Tibial artery (tissue), 4 donors: Measurements from ENCODE around the gene MAPK4.

Source experiments
- DNase-seq, 2 donors: peaks; one replicate each; pipeline ENCODE4 v3.0.0-alpha.2; 2019
- H3K27ac ChIP-seq, 2 donors: fragments of 200-600 bp; sonication (generic) in 1 of 2; 1 replicate in 1 of 2; 2 replicates in 1 of 2; pipeline ENCODE4 v1.5.1; 2018 to 2019; ENCODE audit warnings: mild to moderate bottlenecking in 1 of 2
- H3K27me3 ChIP-seq, 2 donors: fragments of 200-600 bp; sonication (generic) in 1 of 2; one replicate each; pipeline versions ENCODE4 v1.5.1 to v1.6.0; 2016 to 2019
- H3K36me3 ChIP-seq, 3 donors: fragments of 200-600 bp; sonication (generic) in 2 of 3; one replicate each; pipeline ENCODE4 v1.5.1; 2016 to 2019; ENCODE audit warnings: mild to moderate bottlenecking in 2 of 3
- H3K4me1 ChIP-seq, 4 donors: fragments of 200-600 bp; sonication (generic) in 2 of 4; 1 replicate in 3 of 4; 2 replicates in 1 of 4; pipeline ENCODE4 v1.5.1; 2016 to 2019
- H3K4me3 ChIP-seq, 2 donors: fragments of 200-600 bp; sonication (generic) in 1 of 2; 1 replicate in 1 of 2; 2 replicates in 1 of 2; pipeline ENCODE4 v1.5.1; 2018 to 2019; ENCODE audit warnings: mild to moderate bottlenecking in 2 of 2
- H3K9me3 ChIP-seq, 3 donors: fragments of 200-600 bp; sonication (generic) in 1 of 3; one replicate each; pipeline ENCODE4 v1.5.1; 2016 to 2019
- intact Hi-C: fragments of 100-400 bp; cut with DNase I; formaldehyde crosslinking; loops from one replicate; pipeline ENCODE4 v1.15.0; 2023; ENCODE audit warnings: low total_unique reads
- TF ChIP-seq, protein P1 (sequence below), 2 experiments: fragments of 200-600 bp in 1 of 2; fragments of 450-650 bp in 1 of 2; IDR thresholded peaks; one replicate each; pipeline ENCODE4 v1.5.1; 2017 to 2019; ENCODE audit warnings: antibody characterized with exemption in 2 of 2, mild to moderate bottlenecking in 1 of 2, moderate library complexity in 1 of 2

Gene MAPK4

DNA sequence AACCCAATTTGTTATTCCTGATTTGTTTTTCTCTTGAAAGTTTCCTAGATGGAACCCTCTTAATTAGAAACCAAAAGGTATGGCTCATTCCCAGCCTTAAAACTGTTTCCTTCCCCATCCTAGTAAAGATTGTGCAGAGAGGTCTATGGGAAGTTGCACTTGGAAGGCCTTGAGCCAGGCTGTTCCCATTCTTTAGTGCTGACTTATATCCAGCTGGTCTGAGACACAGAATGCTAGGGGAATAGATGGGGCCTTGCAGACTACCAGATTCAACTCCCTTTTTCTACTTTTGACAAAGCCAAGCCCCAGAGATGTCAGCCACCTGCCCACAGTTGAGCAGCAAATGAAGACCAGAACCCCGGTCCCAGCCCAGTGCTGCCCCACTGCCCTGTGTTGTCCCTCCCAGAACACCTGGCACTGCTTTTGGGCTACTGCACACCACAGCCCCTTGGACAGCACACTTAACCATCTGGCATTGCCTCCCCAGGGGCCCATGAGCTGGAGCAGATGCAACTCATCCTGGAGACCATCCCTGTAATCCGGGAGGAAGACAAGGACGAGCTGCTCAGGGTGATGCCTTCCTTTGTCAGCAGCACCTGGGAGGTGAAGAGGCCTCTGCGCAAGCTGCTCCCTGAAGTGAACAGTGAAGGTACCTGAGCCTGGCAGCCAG lies 161.7 kb downstream of the MAPK4 start:
- TF ChIP-seq, protein P1, sequence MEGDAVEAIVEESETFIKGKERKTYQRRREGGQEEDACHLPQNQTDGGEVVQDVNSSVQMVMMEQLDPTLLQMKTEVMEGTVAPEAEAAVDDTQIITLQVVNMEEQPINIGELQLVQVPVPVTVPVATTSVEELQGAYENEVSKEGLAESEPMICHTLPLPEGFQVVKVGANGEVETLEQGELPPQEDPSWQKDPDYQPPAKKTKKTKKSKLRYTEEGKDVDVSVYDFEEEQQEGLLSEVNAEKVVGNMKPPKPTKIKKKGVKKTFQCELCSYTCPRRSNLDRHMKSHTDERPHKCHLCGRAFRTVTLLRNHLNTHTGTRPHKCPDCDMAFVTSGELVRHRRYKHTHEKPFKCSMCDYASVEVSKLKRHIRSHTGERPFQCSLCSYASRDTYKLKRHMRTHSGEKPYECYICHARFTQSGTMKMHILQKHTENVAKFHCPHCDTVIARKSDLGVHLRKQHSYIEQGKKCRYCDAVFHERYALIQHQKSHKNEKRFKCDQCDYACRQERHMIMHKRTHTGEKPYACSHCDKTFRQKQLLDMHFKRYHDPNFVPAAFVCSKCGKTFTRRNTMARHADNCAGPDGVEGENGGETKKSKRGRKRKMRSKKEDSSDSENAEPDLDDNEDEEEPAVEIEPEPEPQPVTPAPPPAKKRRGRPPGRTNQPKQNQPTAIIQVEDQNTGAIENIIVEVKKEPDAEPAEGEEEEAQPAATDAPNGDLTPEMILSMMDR (IDR thresholded peaks at IDR 0.05): no peak
- no peaks in the 10 kb centered on the region for H3K27me3 ChIP-seq
- H3K9me3 ChIP-seq: no peaks in the 10 kb centered on the region
- H3K4me3 ChIP-seq: no peak overlapping the region
- H3K27ac ChIP-seq: no peak overlapping the region
- no peak for DNase-seq
- H3K4me1 ChIP-seq: peaks cover 0 to 8% (median 0%) of the 10 kb centered on the region in 4 donors
- intact Hi-C loops: no loop called here
- H3K36me3 ChIP-seq: peaks cover 1 to 7% (median 6%) of the 10 kb centered on the region in 3 donors

DNA sequence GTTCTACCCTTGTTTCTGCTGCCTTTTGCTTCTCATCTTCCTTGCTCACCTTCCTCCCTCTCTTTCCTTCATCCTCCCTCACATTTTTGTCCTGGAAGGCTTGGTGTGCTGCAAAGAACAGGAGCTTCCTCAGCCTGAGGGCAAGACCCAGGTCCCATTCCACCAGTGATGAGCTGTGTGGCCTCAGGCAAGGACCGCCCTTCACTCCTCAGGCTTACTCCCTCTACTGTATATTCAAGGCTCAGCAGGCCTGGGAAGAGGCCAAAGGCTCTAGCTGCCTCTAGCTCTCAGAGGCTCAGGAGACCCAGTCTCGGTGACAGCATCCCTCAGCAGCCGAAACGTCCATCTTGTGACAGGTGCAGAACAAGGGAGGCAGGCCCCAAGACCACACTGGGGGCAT lies 162.4 kb downstream of the MAPK4 start:
- no peaks in the 10 kb centered on the region for H3K9me3 ChIP-seq
- H3K4me1 ChIP-seq: peaks cover 0 to 8% (median 0%) of the 10 kb centered on the region in 4 donors
- no peak for DNase-seq
- TF ChIP-seq, protein P1 (IDR thresholded peaks at IDR 0.05): no peak
- H3K27me3 ChIP-seq: no peaks in the 10 kb centered on the region
- H3K36me3 ChIP-seq: peaks cover 0 to 7% (median 0%) of the 10 kb centered on the region in 3 donors
- H3K4me3 ChIP-seq: no peak overlapping the region
- H3K27ac ChIP-seq: no peak overlapping the region
- intact Hi-C loops: no loop called here

DNA sequence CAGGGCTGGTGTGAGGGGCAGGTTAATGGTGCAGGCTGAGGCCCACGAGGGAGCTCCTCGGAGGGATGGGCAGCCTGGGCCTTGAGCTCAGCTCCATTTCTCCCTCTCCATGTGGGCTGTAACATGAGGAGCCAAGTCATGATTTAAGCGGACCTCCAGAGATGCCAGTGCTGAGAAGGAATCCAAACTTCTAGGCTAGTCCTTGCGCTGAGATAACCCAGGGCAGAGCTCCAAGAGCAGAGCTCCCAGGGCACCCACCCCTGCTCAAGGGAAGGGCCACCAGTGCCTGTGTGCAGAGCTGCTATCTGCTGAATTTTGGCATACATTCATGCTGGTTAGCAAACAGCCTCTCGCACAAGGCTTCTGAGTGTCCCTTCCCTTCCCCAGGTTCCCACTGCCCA lies 164.9 kb downstream of the MAPK4 start:
- Histone ChIP-seq H3K4me1 (peaks cover 0 to 8% (median 0%) of the 10 kb centered on the region in 4 donors), H3K4me3 (no peak overlapping the region), H3K9me3 (no peaks in the 10 kb centered on the region), H3K27me3 (no peaks in the 10 kb centered on the region), H3K36me3 (peaks cover 0 to 15% (median 0%) of the 10 kb centered on the region in 3 donors), H3K27ac (no peak overlapping the region)
- TF ChIP-seq, protein P1 (IDR thresholded peaks at IDR 0.05): no peak
- no peak for DNase-seq
- intact Hi-C loops: no loop called here

DNA sequence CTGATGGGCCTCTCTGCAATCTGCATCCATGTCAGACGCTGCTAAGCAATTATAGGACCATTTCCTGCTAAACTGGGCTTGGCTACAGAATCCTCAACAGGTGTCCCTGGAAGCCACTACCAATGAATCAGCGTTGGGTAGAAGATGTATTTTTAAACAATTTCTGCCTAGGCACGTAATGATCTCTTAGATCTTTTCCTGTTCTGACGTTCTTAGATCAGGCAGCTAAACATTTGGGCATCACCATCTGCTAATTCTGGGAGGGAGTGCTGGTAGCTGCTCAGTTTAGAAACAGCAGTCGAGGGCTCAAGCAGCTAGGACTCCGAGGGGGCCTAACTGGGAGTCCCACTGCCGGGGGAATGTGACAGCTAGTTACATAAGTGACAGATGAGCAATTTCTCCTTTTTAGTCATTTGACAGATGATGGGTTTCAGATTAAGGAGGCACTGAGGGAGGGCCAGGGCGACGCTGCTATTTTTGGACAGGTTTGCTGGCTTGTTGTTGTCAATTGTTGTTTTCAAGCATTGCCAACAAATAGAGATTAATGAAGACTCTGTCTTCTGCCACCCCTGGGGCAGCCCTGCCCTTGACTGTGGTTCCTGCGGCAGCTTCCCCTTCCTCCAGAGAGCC lies 167.2 kb downstream of the MAPK4 start:
- peaks cover 0 to 26% (median 5%) of the 10 kb centered on the region in 3 donors for H3K36me3 ChIP-seq
- TF ChIP-seq, protein P1 (IDR thresholded peaks at IDR 0.05): no peak
- intact Hi-C loops: no loop called here
- no peak overlapping the region for H3K4me3 ChIP-seq
- H3K4me1 ChIP-seq: peaks cover 0 to 8% (median 0%) of the 10 kb centered on the region in 4 donors
- no peak overlapping the region for H3K27ac ChIP-seq
- H3K9me3 ChIP-seq: no peaks in the 10 kb centered on the region
- no peaks in the 10 kb centered on the region for H3K27me3 ChIP-seq
- DNase-seq: no peak

DNA sequence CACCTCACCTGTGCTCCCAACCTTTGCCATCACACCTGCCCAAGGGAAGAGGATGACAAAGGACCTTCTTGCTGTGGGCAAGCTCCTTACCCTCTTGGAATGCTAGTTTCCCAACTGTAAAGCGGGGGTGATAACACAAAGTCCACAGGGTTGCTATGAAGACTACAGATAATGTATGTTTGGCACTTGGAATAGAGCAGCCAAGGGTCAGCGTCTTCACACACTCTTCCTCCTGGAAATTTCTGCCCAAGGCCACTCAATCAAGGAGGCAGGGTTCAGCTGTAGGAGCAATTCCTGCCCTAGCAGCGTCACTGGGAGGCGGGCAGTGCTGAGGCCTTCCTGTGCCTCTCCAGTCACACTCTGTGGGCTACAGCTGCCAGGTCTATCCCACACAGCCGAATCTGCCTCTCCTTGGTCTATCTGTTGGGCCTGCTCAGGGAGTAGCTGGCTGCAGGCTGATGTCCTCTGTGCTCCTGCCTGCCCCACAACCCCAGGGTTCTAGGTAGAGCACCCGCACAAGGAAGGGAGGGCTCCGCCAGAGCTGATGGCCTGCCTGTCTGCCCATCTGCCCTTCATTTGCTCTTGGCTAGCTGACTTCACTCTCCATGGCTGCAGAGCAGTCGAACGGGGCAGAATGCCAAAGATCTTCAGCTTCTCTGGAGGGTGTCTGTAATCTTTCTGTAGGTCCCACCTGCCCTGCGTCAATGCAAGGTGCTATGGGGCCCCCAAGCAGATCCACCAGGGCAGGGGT lies 168.0 kb downstream of the MAPK4 start:
- H3K27ac ChIP-seq: no peak overlapping the region
- TF ChIP-seq, protein P1 (IDR thresholded peaks at IDR 0.05): no peak
- H3K4me3 ChIP-seq: no peak overlapping the region
- peaks cover 0 to 8% (median 0%) of the 10 kb centered on the region in 4 donors for H3K4me1 ChIP-seq
- intact Hi-C loops: no loop called here
- no peak for DNase-seq
- peaks cover 0 to 23% (median 5%) of the 10 kb centered on the region in 3 donors for H3K36me3 ChIP-seq
- H3K27me3 ChIP-seq: no peaks in the 10 kb centered on the region
- no peaks in the 10 kb centered on the region for H3K9me3 ChIP-seq
